Measurements from ENCODE around the gene FA2H. TPM values are rescaled to one million over a fixed set of nuclear protein-coding genes. Genes with fewer than 3 reads are reported as not detected.

Gene FA2H
- total and polyA plus RNA-seq, 2 of the 13 experiments (the other 11 are each of a cell fraction or from before 2014, with no cell fraction given): 0.20 TPM; not detected in 1

GRCh38 chr16:74817851-74818250 is 43.2 kb upstream of the FA2H start (continued):
- TF ChIP-seq, protein P1, sequence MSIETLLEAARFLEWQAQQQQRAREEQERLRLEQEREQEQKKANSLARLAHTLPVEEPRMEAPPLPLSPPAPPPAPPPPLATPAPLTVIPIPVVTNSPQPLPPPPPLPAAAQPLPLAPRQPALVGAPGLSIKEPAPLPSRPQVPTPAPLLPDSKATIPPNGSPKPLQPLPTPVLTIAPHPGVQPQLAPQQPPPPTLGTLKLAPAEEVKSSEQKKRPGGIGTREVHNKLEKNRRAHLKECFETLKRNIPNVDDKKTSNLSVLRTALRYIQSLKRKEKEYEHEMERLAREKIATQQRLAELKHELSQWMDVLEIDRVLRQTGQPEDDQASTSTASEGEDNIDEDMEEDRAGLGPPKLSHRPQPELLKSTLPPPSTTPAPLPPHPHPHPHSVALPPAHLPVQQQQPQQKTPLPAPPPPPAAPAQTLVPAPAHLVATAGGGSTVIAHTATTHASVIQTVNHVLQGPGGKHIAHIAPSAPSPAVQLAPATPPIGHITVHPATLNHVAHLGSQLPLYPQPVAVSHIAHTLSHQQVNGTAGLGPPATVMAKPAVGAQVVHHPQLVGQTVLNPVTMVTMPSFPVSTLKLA (IDR thresholded peaks at IDR 0.05): no peak
- no peak for TF ChIP-seq KIAA2018 (CRISPR knock-in tag; IDR thresholded peaks at IDR 0.05; ENCODE audit: borderline replicate concordance)
- no peak for TF ChIP-seq ZNF569 (CRISPR knock-in tag; IDR thresholded peaks at IDR 0.05; ENCODE audit: borderline replicate concordance)
- TF ChIP-seq ZNF44 (CRISPR knock-in tag; IDR thresholded peaks at IDR 0.05): no peak
- TF ChIP-seq ZBTB20 (CRISPR knock-in tag; IDR thresholded peaks at IDR 0.05; ENCODE audit: borderline replicate concordance, low read depth): no peak
- TF ChIP-seq AKNA (CRISPR knock-in tag; IDR thresholded peaks at IDR 0.05; ENCODE audit: borderline replicate concordance): no peak
- no peak for TF ChIP-seq ZNF414 (CRISPR knock-in tag; IDR thresholded peaks at IDR 0.05)
